ENCODE results near the gene FOLR3.
"Not testable (repeated sequence)": the region's sequence is repeated elsewhere in the genome, so short reads cannot be mapped to it uniquely, and the experiment has no call there.

FOLR3 gene

DNA sequence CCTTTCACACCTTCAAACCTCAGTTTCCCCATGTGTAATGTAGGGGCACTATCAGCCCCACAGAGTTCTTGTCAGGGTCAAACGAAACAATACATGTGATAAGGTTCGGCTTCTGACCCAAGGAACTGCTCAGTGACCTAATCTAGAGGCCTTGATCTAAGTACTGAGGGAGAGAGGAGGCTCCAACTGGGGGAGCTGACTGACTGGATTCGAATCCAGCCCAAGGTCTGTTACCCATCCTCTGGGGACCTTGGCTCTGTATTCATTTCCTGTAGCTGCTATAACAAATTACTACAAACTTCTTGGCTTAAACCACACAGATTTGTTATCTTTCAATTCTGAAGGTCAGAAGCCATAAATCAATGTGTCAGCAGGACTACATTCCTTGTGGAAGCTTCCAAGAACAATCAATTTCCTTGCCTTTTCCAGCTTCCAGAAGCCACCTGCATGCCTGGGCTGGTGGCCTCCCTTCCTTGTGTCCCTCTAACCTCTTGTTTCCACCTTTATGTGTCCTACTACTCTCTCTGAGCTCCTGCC lies 12.3 kb upstream of the FOLR3 start:
- no peak for DNase-seq (ENCODE audit: low read depth in 2 of 3, low spot score in 1 of 3)

- no peak for DNase-seq (ENCODE audit: low read depth in 2 of 3, low spot score in 1 of 3)
These were observed 11.5 kb upstream of the FOLR3 start for GRCh38 chr11:72124046-72124445.

DNA sequence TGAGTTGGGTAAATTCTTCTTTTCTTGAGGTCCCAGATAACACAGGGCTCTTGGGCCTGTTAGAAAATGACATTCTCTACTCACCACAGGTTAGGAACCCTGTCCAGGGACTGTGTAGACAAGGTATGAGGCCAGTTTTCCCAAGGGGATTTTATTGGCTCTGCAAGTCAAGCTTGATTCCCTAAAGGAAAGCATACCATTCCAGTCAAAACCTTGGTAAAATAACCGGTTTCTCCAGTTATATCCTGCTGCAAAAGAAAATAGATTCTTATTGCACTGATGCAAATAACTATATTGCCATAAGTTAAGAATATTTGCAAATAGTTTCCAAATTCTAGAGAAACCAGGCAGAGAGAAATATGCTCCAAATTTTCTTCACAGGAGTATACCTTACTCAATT lies 9.6 kb upstream of the FOLR3 start:
- no peak for DNase-seq (ENCODE audit: low read depth in 2 of 3, low spot score in 1 of 3)

- no peak for DNase-seq (ENCODE audit: low read depth in 2 of 3, low spot score in 1 of 3)
These were observed 7.6 kb upstream of the FOLR3 start for GRCh38 chr11:72127923-72128322.

DNA sequence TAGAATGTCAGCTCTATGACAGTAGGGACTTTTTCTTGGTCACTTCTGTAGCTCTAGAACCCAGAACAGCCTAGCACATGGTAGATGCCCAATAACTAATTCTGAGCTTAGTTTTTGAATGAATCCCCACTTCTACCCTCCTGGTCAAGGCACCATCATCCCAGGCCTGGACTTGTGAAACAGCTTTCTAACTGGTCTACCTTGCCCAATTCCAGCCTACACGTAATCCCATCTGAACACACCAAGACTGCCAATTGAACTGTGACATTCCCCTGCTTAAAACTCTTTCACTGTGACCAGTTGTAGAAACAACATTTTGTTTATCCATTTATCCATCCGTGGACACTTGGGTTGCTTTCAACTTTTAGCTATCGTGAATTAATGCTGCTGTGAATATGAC lies 6.1 kb upstream of the FOLR3 start:
- DNase-seq (ENCODE audit: low read depth in 2 of 3, low spot score in 1 of 3), result no peak

- no peak for DNase-seq (ENCODE audit: low read depth in 2 of 3, low spot score in 1 of 3)
These were observed 2.9 kb upstream of the FOLR3 start for GRCh38 chr11:72132646-72133045.

DNA sequence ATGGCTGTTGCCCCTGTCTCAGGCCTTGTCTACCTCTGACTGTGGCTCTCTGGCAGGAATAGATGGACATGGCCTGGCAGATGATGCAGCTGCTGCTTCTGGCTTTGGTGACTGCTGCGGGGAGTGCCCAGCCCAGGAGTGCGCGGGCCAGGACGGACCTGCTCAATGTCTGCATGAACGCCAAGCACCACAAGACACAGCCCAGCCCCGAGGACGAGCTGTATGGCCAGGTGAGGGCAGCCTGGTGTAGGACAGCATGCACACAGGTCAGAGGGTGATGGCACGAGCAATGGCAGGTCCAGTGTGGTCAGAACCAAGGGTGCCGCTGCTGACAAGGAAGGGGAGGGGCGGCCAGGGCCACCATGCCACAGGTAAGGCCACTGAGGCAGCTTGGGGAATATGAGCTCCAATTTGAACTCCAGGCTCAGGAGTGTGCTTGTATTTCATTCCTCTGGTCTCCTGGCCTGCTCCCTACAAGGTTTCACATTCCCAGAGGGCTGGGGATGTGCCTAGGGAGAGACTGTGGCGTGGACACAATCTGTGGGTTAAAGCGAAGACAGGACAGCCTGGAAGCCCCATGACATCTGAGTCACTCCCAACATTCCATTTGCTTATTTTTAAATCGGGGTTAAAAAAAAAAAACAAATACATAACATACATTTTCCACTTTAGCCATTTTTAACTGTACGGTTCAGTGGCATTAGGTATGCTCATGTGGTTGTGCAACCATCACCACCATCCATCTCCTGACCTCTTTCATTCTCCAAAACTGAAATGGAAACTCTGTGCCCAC lies 562 bp downstream of the FOLR3 start:
- DNase-seq (ENCODE audit: low read depth in 2 of 3, low spot score in 1 of 3), result no peak

DNA sequence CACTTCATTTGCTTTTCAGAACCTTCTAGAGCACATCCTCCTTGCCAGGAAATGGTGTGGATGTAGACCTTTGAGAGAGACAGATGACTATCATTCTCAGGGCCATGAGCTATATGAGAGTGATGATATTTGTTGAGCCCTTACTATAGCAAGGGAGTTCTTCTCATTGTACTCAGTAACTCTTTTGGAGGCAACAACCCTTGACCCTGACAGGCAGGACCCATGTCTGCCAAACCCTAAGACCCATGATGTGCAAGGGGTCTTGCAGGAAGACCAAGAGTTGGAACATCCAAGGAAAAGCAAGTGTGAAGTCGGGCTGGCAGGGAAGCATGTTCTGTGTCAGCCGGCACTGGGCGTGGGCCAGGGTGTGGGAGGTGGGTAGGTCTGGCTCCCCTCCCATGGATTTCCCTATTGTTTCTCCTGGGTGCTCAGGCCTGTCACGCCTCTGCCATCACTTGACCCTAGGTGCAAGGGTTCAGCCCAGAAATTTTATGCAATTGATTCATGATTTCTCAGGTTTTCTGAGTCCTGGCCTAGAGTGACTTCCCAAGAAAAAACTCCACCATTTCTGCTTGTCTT lies 1.2 kb downstream of the FOLR3 start:
- DNase-seq (ENCODE audit: low read depth in 2 of 3, low spot score in 1 of 3), result no peak

GRCh38 chr11:72138821-72139390 lies 3.4 kb downstream of the FOLR3 start:
- DNase-seq (ENCODE audit: low read depth in 2 of 3, low spot score in 1 of 3), result no peak

- no peak for DNase-seq (ENCODE audit: low read depth in 2 of 3, low spot score in 1 of 3)
These were observed 4.0 kb downstream of the FOLR3 start for GRCh38 chr11:72139500-72139899.

GRCh38 chr11:72140661-72141060 lies 5.1 kb downstream of the FOLR3 start:
- no peak for DNase-seq (ENCODE audit: low read depth in 2 of 3, low spot score in 1 of 3)

DNA sequence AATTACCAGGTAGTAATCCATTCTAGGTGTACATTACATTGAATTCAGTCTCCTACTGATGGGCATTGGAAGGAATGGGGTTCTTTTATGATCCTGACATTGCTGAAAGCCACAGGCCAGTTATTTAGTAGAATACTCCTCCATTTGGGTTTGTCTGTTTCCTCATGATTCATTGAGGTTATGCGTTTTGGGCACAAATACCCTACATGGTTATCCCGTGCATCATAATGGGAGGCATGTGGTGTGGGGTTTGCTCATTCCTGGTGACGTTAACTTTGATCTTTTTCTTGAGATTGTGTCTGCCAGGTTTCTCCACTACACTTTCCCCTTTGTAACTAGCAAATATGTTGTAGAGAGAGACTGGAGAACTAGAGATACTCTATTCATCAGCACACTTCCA lies 5.5 kb downstream of the FOLR3 start:
- DNase-seq (ENCODE audit: low read depth in 2 of 3, low spot score in 1 of 3), result peak in 2 of 3 donors; percentile 19 to 27

DNA sequence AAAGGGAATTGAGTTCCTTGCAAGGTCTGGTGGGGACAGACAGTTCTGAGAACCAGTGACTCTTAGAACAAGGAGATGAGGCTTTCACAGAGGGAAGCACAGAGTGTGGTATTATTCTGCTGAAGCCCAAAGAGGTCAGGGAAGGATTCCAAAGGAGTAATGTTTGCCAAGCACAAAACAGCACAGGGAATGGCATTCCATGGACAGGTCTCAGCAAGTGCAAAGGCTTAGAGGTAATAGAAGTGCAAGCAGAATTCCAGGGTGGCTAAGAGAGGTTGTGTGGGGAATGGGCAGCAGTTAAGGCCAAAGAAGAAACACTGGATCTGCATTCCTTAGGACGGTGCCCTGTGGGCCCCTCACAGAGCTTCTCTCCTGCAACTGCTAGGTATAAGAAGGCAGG lies 6.6 kb downstream of the FOLR3 start:
- not testable (repeated sequence) for DNase-seq (ENCODE audit: low read depth in 2 of 3, low spot score in 1 of 3)

- DNase-seq (ENCODE audit: low read depth in 2 of 3, low spot score in 1 of 3), result not testable (repeated sequence)
These were observed 7.0 kb downstream of the FOLR3 start for GRCh38 chr11:72142543-72142942.

- DNase-seq (ENCODE audit: low read depth in 2 of 3, low spot score in 1 of 3), result no peak
These were observed 9.5 kb downstream of the FOLR3 start for GRCh38 chr11:72144807-72145565.

GRCh38 chr11:72146625-72147024 lies 11.1 kb downstream of the FOLR3 start:
- DNase-seq (ENCODE audit: low read depth in 2 of 3, low spot score in 1 of 3), result no peak

DNA sequence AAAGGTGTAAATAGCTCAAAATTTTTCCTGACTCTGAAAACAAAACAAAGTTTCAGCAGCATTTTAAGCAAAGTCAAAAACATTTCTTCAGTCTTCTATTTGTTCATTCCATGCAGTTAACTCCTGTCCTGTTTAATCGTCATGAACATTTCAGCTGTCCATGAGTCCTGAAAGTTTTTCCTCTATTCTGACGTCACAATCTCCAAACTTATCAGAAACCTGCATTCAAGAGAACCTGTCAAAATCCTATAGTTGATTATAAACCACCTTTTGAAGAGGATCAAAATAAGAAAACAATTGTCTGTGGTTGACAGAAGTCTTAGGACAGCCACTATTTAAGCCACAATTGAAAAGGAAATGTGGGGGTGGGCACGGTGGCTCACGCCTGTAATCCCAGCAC lies 15.4 kb downstream of the FOLR3 start:
- no peak for DNase-seq (ENCODE audit: low read depth in 2 of 3, low spot score in 1 of 3)

- DNase-seq (ENCODE audit: low read depth in 2 of 3, low spot score in 1 of 3), result not testable (repeated sequence)
These were observed 18.3 kb downstream of the FOLR3 start for GRCh38 chr11:72153874-72154273.

GRCh38 chr11:72154816-72155215 lies 19.3 kb downstream of the FOLR3 start:
- DNase-seq (ENCODE audit: low read depth in 2 of 3, low spot score in 1 of 3), result no peak

DNA sequence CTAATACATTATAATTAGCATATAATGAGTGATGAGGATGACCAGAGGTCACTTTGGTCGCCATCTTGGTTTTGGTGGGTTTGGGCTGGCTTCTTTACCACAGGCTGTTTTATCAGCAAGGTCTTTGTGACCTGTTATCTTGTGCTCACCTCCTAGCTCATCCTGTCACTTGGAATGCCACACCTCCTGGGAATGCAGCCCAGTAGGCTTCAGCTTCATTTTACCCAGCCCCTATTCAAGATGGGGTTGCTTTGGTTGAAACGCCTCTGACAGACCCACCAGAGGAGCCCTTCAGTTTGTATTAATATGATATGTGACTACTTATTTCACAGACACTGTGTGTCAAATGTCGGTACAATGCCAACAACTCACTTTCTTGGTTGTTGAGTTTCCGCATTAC lies 20.2 kb downstream of the FOLR3 start:
- DNase-seq (ENCODE audit: low read depth in 2 of 3, low spot score in 1 of 3), result no peak

GRCh38 chr11:72157131-72157530 lies 21.6 kb downstream of the FOLR3 start:
- DNase-seq (ENCODE audit: low read depth in 2 of 3, low spot score in 1 of 3), result no peak

DNA sequence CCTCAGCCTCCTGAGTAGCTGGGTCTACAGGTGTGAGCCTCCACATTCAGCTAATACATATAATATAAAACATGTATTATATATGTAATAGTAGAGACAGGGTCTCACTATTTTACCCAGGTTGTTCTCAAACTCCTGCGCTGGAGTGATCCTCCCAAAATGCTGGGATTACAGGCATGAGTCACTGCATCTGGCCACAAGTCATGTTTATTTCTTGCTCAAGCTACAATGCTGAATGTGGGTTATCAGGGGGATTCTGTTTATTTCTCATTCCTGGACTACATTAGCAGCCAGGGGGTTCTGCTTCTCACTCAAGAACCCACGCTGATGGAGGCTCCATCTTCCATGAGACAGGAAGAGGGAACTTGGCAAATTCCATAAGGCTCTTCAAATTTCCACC lies 24.8 kb downstream of the FOLR3 start:
- no peak for DNase-seq (ENCODE audit: low read depth in 2 of 3, low spot score in 1 of 3)
